Measurements from ENCODE around the gene PYDC2.

Gene PYDC2
- total RNA-seq: 0 reads per million in 2 donors

DNA sequence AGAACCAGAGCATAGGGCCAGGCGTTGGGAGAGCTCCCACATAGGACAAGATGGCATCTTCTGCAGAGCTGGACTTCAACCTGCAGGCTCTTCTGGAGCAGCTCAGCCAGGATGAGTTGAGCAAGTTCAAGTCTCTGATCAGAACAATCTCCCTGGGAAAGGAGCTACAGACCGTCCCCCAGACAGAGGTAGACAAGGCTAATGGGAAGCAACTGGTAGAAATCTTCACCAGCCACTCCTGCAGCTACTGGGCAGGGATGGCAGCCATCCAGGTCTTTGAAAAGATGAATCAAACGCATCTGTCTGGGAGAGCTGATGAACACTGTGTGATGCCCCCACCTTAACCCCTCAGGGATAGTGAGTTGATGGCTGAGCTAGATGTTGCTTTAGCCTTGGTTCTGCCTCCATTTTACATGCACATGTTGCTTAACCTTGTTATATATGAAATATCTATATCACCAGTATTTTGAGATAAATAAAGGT, at the start of gene PYDC2:
PYDC2 (plus strand) TSS at position 51 of the 483 bp plus-strand sequence; CDS start at position 51, 0 bp downstream.
- no peak for DNase-seq

DNA sequence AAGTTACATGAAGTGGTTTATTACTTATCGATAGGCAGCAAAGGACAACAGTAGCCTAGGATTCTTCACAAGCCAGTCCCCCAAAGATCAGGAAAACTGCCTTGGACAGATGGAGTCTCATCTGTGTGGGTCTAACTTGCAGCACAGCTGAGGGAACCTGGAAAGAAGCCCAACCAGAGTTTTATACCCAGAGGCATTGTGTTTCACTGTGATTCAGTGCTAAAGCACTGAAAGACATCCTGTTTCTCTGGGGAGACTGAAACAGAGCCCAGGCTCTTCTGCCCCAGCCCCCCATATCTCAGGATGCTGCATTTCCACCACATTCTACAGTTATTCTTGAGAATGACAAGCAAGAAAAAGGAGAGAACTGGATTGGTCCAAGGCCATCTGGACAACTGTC, 48.2 kb upstream of the PYDC2 start:
- no peak for DNase-seq

GRCh38 chr3:191414286-191414685, 46.7 kb upstream of the PYDC2 start:
- DNase-seq: no peak

DNA sequence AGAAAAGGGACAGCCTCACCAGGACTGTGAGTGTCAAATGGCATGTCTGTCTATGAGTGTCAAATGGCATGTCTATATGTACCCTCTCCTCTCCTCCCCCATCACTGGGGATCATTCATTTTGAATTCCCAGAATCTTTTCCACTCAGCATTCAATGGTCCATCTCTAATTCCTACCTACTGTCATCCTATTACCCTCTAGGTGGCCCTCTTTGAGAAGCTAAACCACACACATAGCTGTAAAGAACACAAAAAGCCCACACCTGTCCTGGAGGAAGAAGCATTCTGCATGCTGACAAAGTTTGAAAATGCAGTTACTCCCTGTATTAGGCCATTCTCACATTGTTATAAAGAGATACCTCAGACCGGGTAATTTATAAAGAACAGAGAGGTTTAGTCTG, 46.2 kb upstream of the PYDC2 start:
- no peak for DNase-seq

- no peak for DNase-seq
Observed at GRCh38 chr3:191415566-191415965, 45.4 kb upstream of the PYDC2 start.

GRCh38 chr3:191417457-191417729, 43.6 kb upstream of the PYDC2 start:
- no peak for DNase-seq

GRCh38 chr3:191420771-191421170, 40.2 kb upstream of the PYDC2 start:
- no peak for DNase-seq

- no peak for DNase-seq
Observed at GRCh38 chr3:191424881-191425280, 36.1 kb upstream of the PYDC2 start.

- DNase-seq: no peak
Observed at GRCh38 chr3:191425322-191425734, 35.6 kb upstream of the PYDC2 start.

- no peak for DNase-seq
Observed at GRCh38 chr3:191426311-191426710, 34.7 kb upstream of the PYDC2 start.

- no peak for DNase-seq
Observed at GRCh38 chr3:191428177-191428576, 32.8 kb upstream of the PYDC2 start.

DNA sequence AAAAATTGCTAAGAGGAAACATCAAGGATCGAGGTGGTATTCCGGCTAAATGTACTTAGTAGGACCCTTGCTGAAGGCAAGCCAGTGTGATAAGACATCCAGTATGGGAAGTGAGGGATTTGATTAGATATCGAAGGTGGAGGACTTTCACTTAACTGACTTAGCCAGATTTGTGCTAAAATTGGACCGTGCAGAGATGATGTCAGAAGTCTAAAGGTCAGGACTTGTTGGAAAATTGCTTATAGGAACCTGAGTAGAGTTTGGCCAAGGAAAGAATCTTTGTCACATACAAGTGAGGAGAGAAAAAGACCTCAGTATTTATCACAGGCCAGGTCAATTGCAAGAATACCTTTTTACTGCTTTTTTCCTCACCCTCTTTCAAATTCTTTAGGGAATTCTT, 30.9 kb upstream of the PYDC2 start:
- no peak for DNase-seq

DNA sequence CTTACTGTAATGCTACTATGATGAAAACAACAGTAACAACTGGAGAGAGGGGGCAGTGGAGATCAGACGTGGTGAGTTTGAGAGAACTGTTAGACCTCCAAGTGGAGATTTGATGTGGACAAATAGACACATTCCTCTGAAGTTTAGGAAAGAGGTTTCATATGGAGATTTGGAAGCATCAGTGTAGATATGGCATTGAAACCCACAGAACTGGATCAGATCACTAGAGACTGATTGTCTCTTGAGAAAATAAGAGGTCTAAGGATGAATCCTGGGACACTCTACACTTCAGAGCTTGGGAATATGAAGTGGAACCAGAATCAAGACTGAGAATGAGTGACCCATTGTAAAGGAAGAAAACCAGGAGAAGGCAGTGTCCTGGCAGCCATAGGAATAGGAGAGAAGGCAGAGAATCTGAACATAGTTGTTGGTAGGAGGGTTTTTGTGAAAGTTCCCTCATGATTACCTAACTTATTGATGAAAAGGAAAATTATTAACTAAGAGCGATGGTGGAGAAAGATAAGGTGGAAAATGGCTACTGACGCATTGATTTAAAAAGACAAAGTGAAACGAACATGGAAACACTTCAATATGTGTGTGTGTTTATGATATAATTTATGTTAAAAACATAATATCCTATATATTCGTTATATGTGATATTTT, 29.7 kb upstream of the PYDC2 start:
- DNase-seq: no peak

DNA sequence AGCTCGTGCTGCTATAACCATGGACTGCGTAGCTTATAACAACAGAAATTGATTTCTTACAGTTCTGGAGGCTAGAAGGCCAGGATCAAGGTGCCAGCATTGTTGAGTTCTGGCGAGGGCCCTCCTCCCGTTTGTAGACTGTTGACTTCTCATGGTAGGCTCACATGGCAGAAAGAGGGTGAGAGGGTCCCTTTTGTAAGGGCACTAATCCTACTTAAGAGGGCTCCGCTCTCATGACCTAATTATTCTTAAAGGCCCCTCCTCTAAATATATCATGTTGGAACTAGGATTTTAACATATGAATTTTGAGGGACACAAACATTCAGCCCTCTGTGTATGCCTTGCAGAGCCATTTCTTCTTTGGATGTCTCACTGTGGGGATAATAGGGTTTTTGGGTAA, 28.8 kb upstream of the PYDC2 start:
- no peak for DNase-seq

- DNase-seq: no peak
Observed at GRCh38 chr3:191434024-191434423, 26.9 kb upstream of the PYDC2 start.

GRCh38 chr3:191435981-191436380, 25.0 kb upstream of the PYDC2 start:
- no peak for DNase-seq

DNA sequence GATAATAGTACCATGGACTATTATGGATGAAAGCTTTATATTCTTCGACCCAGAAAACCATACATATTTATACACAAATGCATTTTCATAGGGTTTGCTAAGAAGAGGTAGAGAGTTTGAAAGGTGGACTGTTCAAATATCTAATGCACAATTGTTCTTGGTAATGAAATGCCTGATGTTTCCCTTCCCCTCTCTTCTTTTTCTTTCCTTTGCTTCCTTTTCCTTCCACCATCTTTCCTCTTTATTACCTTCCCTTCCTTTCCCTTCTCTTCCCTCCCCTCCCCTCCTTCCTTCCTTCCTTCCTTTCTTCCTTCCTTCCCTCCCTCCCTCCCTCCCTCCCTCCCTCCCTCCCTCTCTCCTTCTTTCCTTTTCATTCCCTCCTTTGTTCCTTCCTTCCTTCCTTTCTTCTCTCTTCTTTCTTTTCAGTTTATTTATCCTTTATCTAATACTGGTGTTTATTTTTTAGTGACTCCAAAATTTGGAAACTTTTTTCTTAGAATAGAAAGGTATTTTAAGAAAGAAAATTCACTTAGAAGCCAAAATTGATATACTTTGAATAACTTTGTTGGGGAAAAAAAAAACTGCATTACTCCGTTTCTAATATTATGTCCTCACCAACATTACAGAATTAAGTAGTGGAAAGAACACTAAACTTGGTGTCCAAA, 22.7 kb upstream of the PYDC2 start:
- no peak for DNase-seq

DNA sequence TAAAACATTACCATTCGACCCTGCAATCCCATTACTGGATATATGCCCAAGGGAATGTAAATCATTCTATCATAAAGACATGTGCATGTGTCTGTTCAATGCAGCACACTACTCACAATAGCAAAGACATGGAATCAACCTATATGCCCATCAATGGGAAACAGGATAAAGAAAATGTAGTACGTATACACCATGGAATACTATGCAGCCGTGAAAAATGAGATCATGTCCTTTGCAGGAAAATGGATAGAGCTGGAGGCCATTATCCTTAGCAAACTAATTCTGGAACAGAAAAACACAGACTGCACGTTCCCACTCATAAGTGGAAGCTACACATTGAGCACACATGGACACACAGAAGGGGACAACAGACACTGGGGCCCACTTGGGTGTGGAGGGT, 20.4 kb upstream of the PYDC2 start:
- no peak for DNase-seq

DNA sequence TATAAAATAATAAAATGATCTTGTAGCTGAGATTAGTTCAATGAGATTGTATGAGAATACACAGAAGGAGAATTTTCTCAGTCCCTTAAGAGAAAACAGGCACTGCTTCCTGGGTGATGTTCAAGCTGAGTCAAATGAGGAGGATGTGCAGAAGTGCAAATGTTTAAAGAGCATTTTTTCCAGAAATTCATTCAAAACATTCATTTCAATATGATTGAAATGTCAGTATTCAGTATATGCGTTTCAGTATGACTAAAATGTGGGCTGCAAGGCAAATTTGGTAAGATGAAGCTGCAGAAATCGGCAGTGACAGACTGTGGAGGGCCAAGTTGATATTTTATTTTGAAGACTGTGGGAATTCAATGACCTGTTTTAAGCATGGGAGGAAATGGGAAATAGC, 19.3 kb upstream of the PYDC2 start:
- DNase-seq: no peak

DNA sequence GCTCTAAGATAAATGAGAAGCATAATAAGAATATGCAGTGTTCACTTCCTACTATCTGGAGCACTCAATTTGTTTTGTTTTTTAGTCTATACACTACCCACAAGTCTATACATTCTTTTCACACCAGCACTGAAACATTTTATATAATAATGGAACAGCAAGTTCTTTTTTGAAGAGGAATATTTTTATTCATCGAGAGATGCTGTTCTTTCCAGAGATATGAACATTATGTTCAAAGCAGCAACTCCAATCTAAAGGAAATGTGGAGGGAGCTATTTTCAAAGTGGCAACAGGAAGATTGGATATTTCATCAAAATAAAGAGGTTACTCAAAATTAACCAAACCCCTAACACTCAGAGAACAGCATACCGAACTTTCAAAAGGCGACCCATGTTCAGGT, 16.4 kb upstream of the PYDC2 start:
- DNase-seq: no peak

GRCh38 chr3:191449256-191449655, 11.7 kb upstream of the PYDC2 start:
- DNase-seq: no peak

GRCh38 chr3:191455257-191455952, 5.6 kb upstream of the PYDC2 start:
- no peak for DNase-seq

DNA sequence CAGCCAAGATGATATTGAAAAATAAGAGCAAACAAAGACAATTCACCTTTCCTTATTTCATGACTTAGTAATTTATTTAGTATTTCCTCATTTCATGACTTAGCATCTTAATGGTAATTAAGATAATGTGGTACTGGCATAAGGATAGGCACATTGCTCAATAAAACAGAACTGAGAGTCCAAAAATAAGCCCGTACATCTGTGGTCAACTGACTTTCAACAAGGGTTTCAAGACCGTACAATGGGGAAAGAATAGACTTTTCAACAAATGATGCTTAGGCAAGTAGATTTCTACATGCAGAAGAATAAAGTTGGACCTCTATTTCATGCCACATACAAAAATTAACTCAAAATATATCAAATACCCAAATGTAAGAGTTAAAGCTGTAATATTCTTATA, 603 bp upstream of the PYDC2 start:
- DNase-seq: no peak

GRCh38 chr3:191470080-191470479, 9.1 kb downstream of the PYDC2 start:
- DNase-seq: no peak

All from T-helper 2 cell (primary cell).